ENCODE data around the gene VWA5A.

- no peak for TF ChIP-seq POLR2A (IDR thresholded peaks at IDR 0.05)
- TF ChIP-seq, protein P1, sequence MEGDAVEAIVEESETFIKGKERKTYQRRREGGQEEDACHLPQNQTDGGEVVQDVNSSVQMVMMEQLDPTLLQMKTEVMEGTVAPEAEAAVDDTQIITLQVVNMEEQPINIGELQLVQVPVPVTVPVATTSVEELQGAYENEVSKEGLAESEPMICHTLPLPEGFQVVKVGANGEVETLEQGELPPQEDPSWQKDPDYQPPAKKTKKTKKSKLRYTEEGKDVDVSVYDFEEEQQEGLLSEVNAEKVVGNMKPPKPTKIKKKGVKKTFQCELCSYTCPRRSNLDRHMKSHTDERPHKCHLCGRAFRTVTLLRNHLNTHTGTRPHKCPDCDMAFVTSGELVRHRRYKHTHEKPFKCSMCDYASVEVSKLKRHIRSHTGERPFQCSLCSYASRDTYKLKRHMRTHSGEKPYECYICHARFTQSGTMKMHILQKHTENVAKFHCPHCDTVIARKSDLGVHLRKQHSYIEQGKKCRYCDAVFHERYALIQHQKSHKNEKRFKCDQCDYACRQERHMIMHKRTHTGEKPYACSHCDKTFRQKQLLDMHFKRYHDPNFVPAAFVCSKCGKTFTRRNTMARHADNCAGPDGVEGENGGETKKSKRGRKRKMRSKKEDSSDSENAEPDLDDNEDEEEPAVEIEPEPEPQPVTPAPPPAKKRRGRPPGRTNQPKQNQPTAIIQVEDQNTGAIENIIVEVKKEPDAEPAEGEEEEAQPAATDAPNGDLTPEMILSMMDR (IDR thresholded peaks at IDR 0.05 in 4 of 5, conservative IDR thresholded peaks at IDR 0.05 in 1 of 5): no peak
Observed at GRCh38 chr11:124078591-124078990, 36.7 kb upstream of the VWA5A start.
